T-helper 17 cell (primary cell): ENCODE data around the gene SEC14L2. TPM values are rescaled to one million over a fixed set of nuclear protein-coding genes. Genes with fewer than 3 reads are reported as not detected.
A peak's percentile ranks its signal among the peaks of the same experiment; 100 is the strongest.

Source experiments
- ATAC-seq: fragments of 150-1000 bp; cut with Tn5 transposase; 2 replicates; pipeline ENCODE4 v1.10.0; 2021; ENCODE audit warnings: mild to moderate bottlenecking, moderate library complexity
- DNase-seq, 3 donors: peaks; one replicate each; pipeline versions ENCODE4 v3.0.0 to v3.0.0-alpha.2; 2020 to 2021
- H3K9me3 ChIP-seq: one replicate; pipeline ENCODE4 v1.7.0; 2013; ENCODE audit warnings: low read length, mild to moderate bottlenecking; ENCODE audit not compliant: control insufficient read depth, poor library complexity, severe bottlenecking
- H3K27ac Mint-ChIP-seq: one replicate; pipeline ENCODE4 v1.8.0; 2022; ENCODE audit warnings: mild to moderate bottlenecking, moderate library complexity, mixed read lengths
- H3K27me3 Mint-ChIP-seq: one replicate; pipeline ENCODE4 v1.8.0; 2022; ENCODE audit warnings: mixed read lengths
- H3K36me3 Mint-ChIP-seq: one replicate; pipeline ENCODE4 v1.8.0; 2022; ENCODE audit warnings: low read depth, mixed read lengths
- H3K4me1 Mint-ChIP-seq: one replicate; pipeline ENCODE4 v1.8.0; 2022; ENCODE audit warnings: mild to moderate bottlenecking, mixed read lengths
- H3K4me3 Mint-ChIP-seq: one replicate; pipeline ENCODE4 v1.8.0; 2022; ENCODE audit warnings: mild to moderate bottlenecking, moderate library complexity, mixed read lengths
- total RNA-seq, 4 donors: library from RNA in 2 of 4; stranded (reverse) in 2 of 4; gene quantifications; one replicate each; pipeline ENCODE4 v1.2.3 and lab custom pipeline; 2022 to 2026

The SEC14L2 gene
- total RNA-seq, 2 donors from 2014 or later: 37.2 to 62.6 TPM

- Mint-ChIP-seq H3K36me3 (peaks cover 4% of the 10 kb centered on the region), H3K4me3 (peak overlapping the region; percentile 1), H3K4me1 (peaks cover 14% of the 10 kb centered on the region), H3K27me3 (peaks cover 7% of the 10 kb centered on the region), H3K27ac (peak overlapping the region; percentile 34)
- DNase-seq (no peak), ATAC-seq (no peak)
- no peaks in the 10 kb centered on the region for H3K9me3 ChIP-seq
Observed at GRCh38 chr22:30470655-30471054, 73.8 kb downstream of the SEC14L2 start.

DNA sequence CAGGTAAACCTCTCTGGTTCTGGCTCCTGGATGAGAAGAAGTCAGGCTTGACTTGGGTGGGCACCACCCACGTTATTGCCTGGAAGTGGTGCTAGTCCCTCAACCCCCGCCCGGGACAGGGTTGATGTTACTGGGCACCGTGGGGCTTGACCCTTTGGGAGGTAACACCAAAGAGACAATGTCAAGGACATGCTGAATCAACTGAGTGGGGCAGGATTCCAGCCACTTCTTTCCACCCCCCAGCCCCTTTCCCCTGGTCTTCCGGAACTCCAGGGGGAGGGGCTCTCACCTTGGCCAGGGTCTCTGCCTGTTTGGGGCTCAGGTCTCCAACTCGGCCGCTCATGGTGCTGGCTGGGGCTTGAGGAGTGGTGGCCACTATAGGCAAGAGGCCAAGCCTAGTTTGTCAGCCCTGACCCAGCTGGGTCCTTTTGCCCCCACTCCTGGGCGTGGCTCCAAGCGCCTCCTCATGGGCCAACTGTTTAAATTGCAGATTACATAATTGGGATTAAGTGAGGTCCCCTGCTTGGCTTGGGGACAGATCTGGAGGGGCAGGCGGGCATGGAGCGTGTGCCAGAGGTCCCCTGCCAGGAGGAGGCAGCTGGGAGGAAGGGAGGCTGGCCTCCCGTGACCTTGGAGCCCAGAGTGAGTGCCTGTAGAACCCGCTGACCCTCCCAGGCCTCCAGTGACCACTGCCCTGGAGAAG lies 74.9 kb downstream of the SEC14L2 start, which contains the start of gene SEC14L3:
Gene SEC14L3 (minus strand): TSS at position 402 of the 703 bp plus-strand sequence. CDS start 59 bp downstream, at position 343.
- Mint-ChIP-seq H3K4me1 (peaks cover 14% of the 10 kb centered on the region), H3K36me3 (peaks cover 3% of the 10 kb centered on the region), H3K27ac (peak within 1 kb of the TSS; percentile 34), H3K27me3 (peaks cover 10% of the 10 kb centered on the region), H3K4me3 (no peak within 1 kb of the TSS)
- H3K9me3 ChIP-seq: no peaks in the 10 kb centered on the region
- no peak for ATAC-seq
- DNase-seq: no peak

DNA sequence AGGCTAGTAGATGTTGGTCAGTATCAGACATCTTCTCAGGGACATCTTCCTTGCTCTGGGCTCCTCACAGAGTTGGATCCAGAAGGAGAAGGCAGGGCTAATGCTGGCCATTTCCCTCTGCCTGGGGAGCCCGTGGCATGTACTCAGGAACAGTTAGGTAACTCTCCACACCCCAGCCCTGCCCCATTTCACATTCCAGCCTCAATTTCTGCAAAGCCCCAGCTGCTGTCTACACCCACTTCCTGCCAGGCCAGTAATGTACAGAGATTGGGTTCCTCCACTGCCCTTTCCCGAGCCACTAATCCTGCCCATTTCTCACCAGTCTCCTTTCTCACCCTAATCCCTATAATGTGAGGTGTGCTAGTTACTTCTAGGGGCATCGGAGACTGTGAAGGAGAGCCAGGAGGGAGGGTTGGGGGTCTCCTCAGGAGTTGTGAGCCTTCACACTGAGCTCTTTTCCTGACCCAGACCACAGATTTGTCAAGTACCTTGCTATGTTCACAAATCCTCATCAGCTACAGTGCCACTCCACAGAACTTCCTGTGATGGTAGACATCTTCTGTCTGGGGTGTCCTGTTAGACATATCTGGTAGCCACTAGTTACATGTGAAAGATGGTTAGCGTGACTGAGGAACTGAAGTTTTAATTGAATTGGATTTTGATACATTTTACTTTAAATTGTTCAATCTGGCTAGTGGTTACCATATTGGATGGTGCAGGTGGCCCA lies 76.3 kb downstream of the SEC14L2 start:
- peaks cover 3% of the 10 kb centered on the region for H3K36me3 Mint-ChIP-seq
- peaks cover 10% of the 10 kb centered on the region for H3K27me3 Mint-ChIP-seq
- no peak for ATAC-seq
- DNase-seq: no peak
- H3K4me1 Mint-ChIP-seq: peaks cover 17% of the 10 kb centered on the region
- H3K27ac Mint-ChIP-seq: no peak overlapping the region
- H3K4me3 Mint-ChIP-seq: no peak overlapping the region
- no peaks in the 10 kb centered on the region for H3K9me3 ChIP-seq

- H3K27me3 Mint-ChIP-seq: peaks cover 10% of the 10 kb centered on the region
- DNase-seq: no peak
- no peak overlapping the region for H3K4me3 Mint-ChIP-seq
- peaks cover 3% of the 10 kb centered on the region for H3K36me3 Mint-ChIP-seq
- no peak for ATAC-seq
- H3K4me1 Mint-ChIP-seq: peaks cover 17% of the 10 kb centered on the region
- H3K27ac Mint-ChIP-seq: peak overlapping the region; percentile 72
- no peaks in the 10 kb centered on the region for H3K9me3 ChIP-seq
Observed at GRCh38 chr22:30474121-30474520, 77.3 kb downstream of the SEC14L2 start.

Other genes with a start within 250 kb of the SEC14L2 start
- 1 to 10 TPM; 1.8 to 5.3 TPM for gene LIF, start 150.3 kb upstream of the SEC14L2 start, total RNA-seq
- 10 to 100 TPM; 29.1 to 35.2 TPM for gene OSM, start 130.2 kb upstream of the SEC14L2 start, total RNA-seq
- 10 to 100 TPM; 10.6 to 12.4 TPM for gene CASTOR1, start 107.5 kb upstream of the SEC14L2 start, total RNA-seq
- 10 to 100 TPM; 46.9 to 63.1 TPM for gene TBC1D10A, start 70.1 kb upstream of the SEC14L2 start, total RNA-seq
- gene SF3A1, start 40.1 kb upstream of the SEC14L2 start, total RNA-seq: 100 to 1,000 TPM; 317 to 372 TPM
- gene CCDC157, start 40.0 kb upstream of the SEC14L2 start, total RNA-seq: 1 to 10 TPM; 6.7 to 9.4 TPM
- 10 to 100 TPM in 1 of 2 donors, 1 to 10 TPM in 1; 4.9 to 12.3 TPM for gene RNF215, start 9.6 kb upstream of the SEC14L2 start, total RNA-seq
- 10 to 100 TPM; 54.3 to 69.4 TPM for gene MTFP1, start 28.8 kb downstream of the SEC14L2 start, total RNA-seq
- not detected for gene SEC14L3, start 75.0 kb downstream of the SEC14L2 start, total RNA-seq
- gene SEC14L4, start 108.7 kb downstream of the SEC14L2 start, total RNA-seq: not detected
- not detected for gene SEC14L6, start 149.7 kb downstream of the SEC14L2 start, total RNA-seq
- gene GAL3ST1, start 177.6 kb downstream of the SEC14L2 start, total RNA-seq: not detected
- gene PES1, start 194.9 kb downstream of the SEC14L2 start, total RNA-seq: 10 to 100 TPM; 35.9 to 37.8 TPM
- gene TCN2, start 210.2 kb downstream of the SEC14L2 start, total RNA-seq: under 1 TPM; 0.55 to 0.65 TPM
- 1 to 10 TPM; 3.8 to 5.7 TPM for gene SLC35E4, start 238.8 kb downstream of the SEC14L2 start, total RNA-seq